ENCODE results near the gene ARHGAP32. TPM values are rescaled to one million over a fixed set of nuclear protein-coding genes. Genes with fewer than 3 reads are reported as not detected.
"Not testable (repeated sequence)": the region's sequence is repeated elsewhere in the genome, so short reads cannot be mapped to it uniquely, and the experiment has no call there.

The ARHGAP32 gene
- total RNA-seq, 3 donors from 2014 or later = 44.2 to 95.5 (median 62.0) TPM

GRCh38 chr11:129202646-129203045 is 10.5 kb upstream of the ARHGAP32 start:
- no peaks in the 10 kb centered on the region for H3K36me3 ChIP-seq (ENCODE audit: low read depth)
- TF ChIP-seq CTCF (IDR thresholded peaks at IDR 0.05) = no peak
- peaks cover 9% of the 10 kb centered on the region for H3K9me3 ChIP-seq
- intact Hi-C loops (cut with DNase I, micrococcal nuclease) = no loop called here
- no peaks in the 10 kb centered on the region for H3K4me1 ChIP-seq (ENCODE audit: low read depth)
- ATAC-seq (no peak), DNase-seq (no peak)
- no peak overlapping the region for H3K4me3 ChIP-seq

- Histone ChIP-seq H3K4me3 (no peak overlapping the region), H3K36me3 (ENCODE audit: low read depth) (no peaks in the 10 kb centered on the region), H3K9me3 (peaks cover 9% of the 10 kb centered on the region), H3K4me1 (ENCODE audit: low read depth) (peaks cover 9% of the 10 kb centered on the region)
- no peak for TF ChIP-seq CTCF (IDR thresholded peaks at IDR 0.05)
- intact Hi-C loops (cut with DNase I, micrococcal nuclease) = no loop called here
- DNase-seq = no peak
- ATAC-seq = no peak
Observed at GRCh38 chr11:129195682-129196081, 3.6 kb upstream of the ARHGAP32 start.

GRCh38 chr11:129191649-129192048 is 476 bp downstream of the ARHGAP32 start:
- no peak for DNase-seq
- ATAC-seq = peak; percentile 50

GRCh38 chr11:129190087-129190486 is 2.0 kb downstream of the ARHGAP32 start:
- Histone ChIP-seq H3K4me1 (ENCODE audit: low read depth) (peaks cover 19% of the 10 kb centered on the region), H3K36me3 (ENCODE audit: low read depth) (no peaks in the 10 kb centered on the region), H3K9me3 (no peaks in the 10 kb centered on the region), H3K4me3 (no peak overlapping the region)
- intact Hi-C loops (cut with DNase I, micrococcal nuclease) = no loop called here
- ATAC-seq (peak; percentile 65), DNase-seq (peak in 2 of 3 donors; percentile 27 to 31)
- no peak for TF ChIP-seq CTCF (IDR thresholded peaks at IDR 0.05)

More at GRCh38 chr11:129191649-129192048, 476 bp downstream of the ARHGAP32 start:
- H3K4me1 ChIP-seq (ENCODE audit: low read depth) = peaks cover 19% of the 10 kb centered on the region
- TF ChIP-seq CTCF (IDR thresholded peaks at IDR 0.05) = no peak
- no peak overlapping the region for H3K4me3 ChIP-seq
- H3K9me3 ChIP-seq = no peaks in the 10 kb centered on the region
- no peaks in the 10 kb centered on the region for H3K36me3 ChIP-seq (ENCODE audit: low read depth)
- intact Hi-C loops (cut with DNase I, micrococcal nuclease) = no loop called here

- Histone ChIP-seq H3K4me3 (no peak overlapping the region), H3K9me3 (no peaks in the 10 kb centered on the region), H3K4me1 (ENCODE audit: low read depth) (peaks cover 19% of the 10 kb centered on the region), H3K36me3 (ENCODE audit: low read depth) (no peaks in the 10 kb centered on the region)
- intact Hi-C loops (cut with DNase I, micrococcal nuclease) = no loop called here
- DNase-seq = peak in 1 of 3 donors; percentile 27
- ATAC-seq = peak; percentile 91
- TF ChIP-seq CTCF (IDR thresholded peaks at IDR 0.05) = no peak
Observed at GRCh38 chr11:129189646-129190045, 2.5 kb downstream of the ARHGAP32 start.

GRCh38 chr11:129185082-129185481 is 7.0 kb downstream of the ARHGAP32 start:
- H3K36me3 ChIP-seq (ENCODE audit: low read depth); intact Hi-C loops (cut with DNase I, micrococcal nuclease); DNase-seq; ATAC-seq; H3K4me1 ChIP-seq (ENCODE audit: low read depth); H3K9me3 ChIP-seq; H3K4me3 ChIP-seq: not testable (repeated sequence)
